Jurkat, Clone E6-1 (cell line): Measurements from ENCODE around the gene EGFLAM.

Experiments used
- DNase-seq: peaks from one replicate; pipeline ENCODE4 v3.0.0-alpha.2; 2011; ENCODE audit warnings: low read depth, low spot score
- H3K4me3 ChIP-seq: 2 replicates; pipeline ENCODE4 v1.5.1; 2011; ENCODE audit warnings: mild to moderate bottlenecking, low read length, control low read depth, moderate library complexity

EGFLAM gene

DNA sequence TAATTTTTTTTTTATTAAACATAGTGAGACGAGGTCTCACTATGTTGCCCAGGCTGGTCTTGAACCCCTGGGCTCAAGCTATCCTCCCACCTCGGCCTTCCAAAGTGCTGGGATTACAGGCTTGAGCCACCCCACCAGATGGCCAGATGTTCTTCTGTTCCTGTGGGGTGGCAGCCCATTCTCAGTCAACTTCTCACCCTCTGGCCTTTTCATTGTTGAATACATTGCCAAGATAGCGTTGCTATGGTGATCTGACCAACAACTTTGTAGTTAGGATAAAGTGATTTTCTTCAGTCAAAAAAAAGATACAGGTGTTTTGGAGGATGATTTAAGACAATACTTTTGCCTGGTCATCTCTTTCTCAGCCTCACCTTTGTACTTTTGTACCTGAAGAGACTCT is 109.1 kb downstream of the EGFLAM start:
- DNase-seq = no peak

GRCh38 chr5:38367966-38368365 is 109.6 kb downstream of the EGFLAM start:
- H3K4me3 ChIP-seq = no peak overlapping the region
- DNase-seq = peak; percentile 58

More for the DNA sequence above, 109.1 kb downstream of the EGFLAM start:
- no peak overlapping the region for H3K4me3 ChIP-seq

DNA sequence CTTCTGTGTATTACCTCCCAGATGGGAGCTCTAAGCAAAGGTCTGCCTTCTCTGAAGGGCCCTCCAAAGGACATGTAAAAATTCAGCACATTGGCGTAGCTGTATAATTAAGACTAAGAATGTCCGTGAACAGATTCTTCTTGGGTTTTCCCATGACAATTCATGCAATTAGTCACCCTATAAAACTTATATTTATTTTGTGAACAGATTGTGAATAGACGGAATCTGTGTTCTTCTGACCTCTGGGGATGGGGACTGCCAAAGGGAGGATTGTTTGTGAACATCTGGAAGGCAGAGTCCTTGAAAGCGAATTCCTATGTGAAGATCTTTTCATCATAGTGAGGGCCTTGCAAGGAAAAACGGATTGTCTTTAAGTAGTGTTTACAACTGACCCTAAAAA is 111.3 kb downstream of the EGFLAM start:
- DNase-seq = no peak
- no peak overlapping the region for H3K4me3 ChIP-seq

- DNase-seq = no peak
- H3K4me3 ChIP-seq = no peak overlapping the region
These were observed 112.2 kb downstream of the EGFLAM start for GRCh38 chr5:38370358-38371100.

- H3K4me3 ChIP-seq = no peak overlapping the region
- no peak for DNase-seq
These were observed 113.2 kb downstream of the EGFLAM start for GRCh38 chr5:38371596-38371995.

DNA sequence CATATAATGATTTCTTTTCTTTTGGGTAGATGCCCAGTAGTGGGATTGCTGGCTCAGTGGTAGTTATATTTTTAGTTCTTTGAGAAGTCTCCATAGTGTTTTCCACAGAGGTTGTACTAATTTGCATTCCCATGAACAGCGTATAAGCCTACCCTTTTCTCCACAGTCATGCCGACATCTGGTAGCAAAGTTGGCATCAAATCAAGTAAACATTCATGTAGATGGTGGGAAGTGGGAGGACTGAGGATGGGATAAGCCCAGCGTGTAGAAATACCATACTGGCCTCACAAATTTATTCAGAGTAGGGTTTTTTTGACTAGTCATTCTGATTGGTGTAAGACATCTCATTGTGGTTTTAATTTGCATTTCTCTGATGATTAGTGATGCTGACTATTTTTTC is 115.4 kb downstream of the EGFLAM start:
- DNase-seq = no peak
- no peak overlapping the region for H3K4me3 ChIP-seq

GRCh38 chr5:38375423-38375822 is 117.1 kb downstream of the EGFLAM start:
- no peak overlapping the region for H3K4me3 ChIP-seq
- no peak for DNase-seq

DNA sequence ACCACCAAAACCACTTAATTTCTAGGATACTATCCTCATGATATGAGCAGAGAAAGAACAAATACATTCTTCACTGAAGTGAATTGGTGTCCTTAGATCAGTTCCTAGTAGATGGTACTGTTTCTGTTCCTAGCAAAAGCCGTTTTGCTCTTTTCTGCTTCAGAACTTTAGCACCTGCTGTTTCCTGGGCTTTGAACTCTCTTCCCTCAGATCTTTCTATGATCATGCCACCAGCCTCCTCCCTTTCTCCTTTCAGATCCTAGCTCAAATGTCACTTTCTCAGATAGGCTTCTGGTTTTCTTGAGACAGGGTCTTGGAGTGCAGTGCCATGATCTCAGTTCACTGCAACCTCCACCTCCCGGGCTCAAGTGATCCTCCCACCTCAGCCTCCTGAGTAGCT is 118.0 kb downstream of the EGFLAM start:
- DNase-seq = peak; percentile 95
- H3K4me3 ChIP-seq = no peak overlapping the region

DNA sequence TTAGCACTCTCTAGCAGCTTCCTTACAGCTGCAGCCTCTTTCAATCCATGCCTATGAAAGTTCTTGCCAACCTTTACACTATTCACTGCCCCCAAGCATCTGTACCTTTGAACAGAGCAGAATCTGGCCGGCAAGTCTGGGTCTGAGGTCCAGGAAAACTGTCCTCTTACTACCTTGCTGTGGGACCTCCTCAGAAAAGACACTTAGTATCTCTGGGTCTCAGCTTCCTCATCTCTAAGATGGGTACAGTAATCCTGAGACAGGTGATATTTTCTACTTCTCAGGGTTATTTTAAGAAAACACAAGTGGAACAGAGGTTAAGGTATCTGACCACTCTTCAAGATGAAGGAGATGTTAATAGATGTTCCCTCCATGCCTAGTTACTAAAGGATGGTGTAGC is 120.2 kb downstream of the EGFLAM start:
- H3K4me3 ChIP-seq = no peak overlapping the region
- DNase-seq = no peak

- DNase-seq = peak; percentile 76
- peak overlapping the region; percentile 9; the same call in 1 of the 2 replicates for H3K4me3 ChIP-seq
These were observed 121.1 kb downstream of the EGFLAM start for GRCh38 chr5:38379350-38379937.

DNA sequence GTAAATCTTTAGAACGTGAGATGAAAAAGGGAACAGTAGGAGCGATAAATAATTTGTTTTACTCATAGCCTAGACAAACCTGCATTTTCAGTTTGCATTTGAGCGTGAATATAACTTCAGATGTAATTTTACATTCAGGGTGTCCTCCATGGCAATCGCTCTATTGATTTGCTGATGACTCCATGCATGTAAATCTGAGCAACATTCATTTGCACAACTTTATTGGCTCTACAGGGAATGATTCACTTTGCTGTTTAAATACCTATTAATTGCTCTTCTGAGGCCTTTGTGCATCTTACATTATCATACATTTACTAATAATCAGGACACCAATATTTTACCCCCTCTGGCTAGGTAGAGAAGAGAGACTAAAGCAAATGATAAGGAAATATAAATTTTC is 122.2 kb downstream of the EGFLAM start:
- H3K4me3 ChIP-seq = no peak overlapping the region

GRCh38 chr5:38381361-38381760 is 123.0 kb downstream of the EGFLAM start:
- no peak overlapping the region for H3K4me3 ChIP-seq
- no peak for DNase-seq

More for the DNA sequence above, 122.2 kb downstream of the EGFLAM start:
- no peak for DNase-seq

DNA sequence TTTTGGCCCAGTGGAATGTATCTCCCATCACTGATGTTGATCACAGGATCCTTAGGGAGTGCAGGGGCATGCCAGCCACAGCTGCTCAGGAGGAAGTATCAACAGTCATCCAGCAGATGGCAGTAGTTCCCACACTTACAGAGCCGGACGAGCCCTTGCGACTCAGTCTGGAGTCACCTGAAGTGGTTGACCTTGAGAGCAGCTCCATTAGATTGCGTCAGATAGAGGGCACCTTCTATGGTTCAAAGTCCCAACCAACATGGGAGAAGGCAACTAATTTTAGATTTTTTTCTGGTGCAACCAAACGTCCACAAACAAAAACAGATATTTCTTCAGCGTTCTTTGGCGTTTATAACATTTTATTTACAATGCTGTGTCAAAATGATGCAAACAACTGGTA is 124.5 kb downstream of the EGFLAM start:
- H3K4me3 ChIP-seq = no peak overlapping the region
- DNase-seq = peak; percentile 65

DNA sequence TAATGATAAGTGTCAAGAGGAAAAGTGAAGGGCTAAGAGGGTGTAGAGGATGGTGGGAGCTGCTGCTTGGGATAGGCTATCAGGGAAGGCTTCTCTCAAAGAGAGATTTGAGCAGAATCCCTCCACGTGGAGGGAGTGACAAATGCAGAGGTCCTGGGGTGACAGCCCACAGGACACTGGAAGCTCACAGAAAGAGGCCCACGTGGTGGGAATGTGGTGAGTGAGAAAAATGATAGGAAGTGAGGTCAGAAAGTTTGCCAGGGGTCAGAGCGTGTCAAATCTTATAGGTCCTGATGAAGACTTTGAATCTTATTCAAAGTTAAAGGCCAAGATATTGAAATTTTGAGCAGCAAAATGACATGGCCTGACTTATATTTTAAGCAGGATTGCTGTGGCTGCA is 125.3 kb downstream of the EGFLAM start:
- no peak overlapping the region for H3K4me3 ChIP-seq
- no peak for DNase-seq

DNA sequence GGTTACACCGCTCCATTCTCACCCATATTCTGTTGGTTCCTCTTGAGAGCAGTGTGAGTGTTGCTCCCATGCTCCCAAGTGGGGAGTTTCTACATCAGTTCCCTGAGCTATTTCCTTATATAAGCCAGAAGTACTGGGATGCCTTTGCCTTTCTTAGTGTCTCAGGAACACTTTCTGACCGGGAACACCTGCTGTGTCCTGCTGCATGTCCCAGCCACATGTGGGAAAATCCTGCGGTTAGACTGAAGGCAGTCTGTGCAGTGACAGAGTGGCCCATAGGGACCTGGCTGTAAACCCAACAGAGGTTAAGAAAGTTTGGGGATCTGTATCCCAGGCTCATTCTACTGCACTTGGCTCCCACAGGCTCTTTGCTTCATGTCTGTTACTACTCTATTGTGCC is 126.0 kb downstream of the EGFLAM start:
- no peak overlapping the region for H3K4me3 ChIP-seq
- DNase-seq = no peak

GRCh38 chr5:38387161-38387560 is 128.8 kb downstream of the EGFLAM start:
- H3K4me3 ChIP-seq = no peak overlapping the region
- no peak for DNase-seq

DNA sequence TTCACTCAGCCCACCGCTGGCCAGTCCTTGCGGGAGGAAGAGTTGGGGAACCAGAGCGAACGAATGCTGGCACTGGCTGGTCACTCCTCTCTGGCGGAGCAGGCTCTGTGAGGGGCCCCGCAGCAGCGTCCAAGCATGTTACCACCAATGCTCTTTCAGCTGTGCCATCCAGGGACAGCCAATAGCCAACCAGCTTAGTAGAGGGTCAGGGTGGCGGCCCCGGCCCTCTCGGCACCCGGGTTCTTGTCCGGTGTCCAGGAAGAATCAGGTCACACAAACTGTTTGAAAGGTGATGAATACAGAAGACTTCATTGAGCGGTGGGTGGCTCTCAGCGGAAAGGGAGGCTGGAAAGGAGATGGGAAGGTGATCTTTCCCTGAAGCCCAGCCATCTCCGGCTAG is 135.3 kb downstream of the EGFLAM start:
- no peak overlapping the region for H3K4me3 ChIP-seq
- no peak for DNase-seq

DNA sequence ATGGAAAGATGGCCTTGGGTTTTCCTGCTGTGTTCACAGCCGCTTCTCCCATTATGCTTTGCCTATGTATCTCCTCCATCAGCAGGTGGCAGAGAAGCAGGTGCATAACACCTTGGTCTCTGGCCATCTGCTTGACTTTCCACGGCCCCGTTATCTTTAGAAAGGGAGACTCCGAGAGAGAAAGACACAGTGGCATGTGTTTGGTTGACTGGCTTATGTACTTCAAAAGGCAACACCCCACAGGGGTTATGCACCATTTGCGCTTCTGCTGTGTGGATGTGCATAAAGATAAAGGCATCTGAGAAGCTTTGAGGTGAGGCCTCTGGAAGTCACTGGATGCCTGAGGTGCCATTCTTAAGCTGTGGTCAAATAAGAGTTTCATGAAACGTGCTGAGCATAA is 138.4 kb downstream of the EGFLAM start:
- DNase-seq = peak; percentile 64
- no peak overlapping the region for H3K4me3 ChIP-seq

- H3K4me3 ChIP-seq = no peak overlapping the region
- no peak for DNase-seq
These were observed 142.0 kb downstream of the EGFLAM start for GRCh38 chr5:38400365-38400764.

DNA sequence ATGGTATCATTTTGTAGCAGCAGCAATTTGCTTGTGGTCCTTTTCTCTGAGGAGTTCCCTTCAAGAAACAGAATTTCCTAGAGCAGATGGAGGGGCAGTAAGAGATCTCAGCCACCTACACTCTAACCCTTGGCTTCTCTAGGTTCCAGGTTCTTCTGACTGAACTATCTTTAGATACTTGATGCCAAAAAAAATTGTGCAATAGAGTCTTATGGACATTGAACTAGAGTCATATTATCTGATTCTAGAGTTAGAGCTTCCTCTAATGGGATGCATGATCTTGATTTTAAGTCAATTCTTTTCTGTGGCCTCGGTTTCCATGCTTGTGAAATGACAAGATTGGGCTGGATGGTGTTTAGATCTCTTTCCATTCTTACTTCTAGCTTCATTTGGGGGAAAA is 142.8 kb downstream of the EGFLAM start:
- no peak overlapping the region for H3K4me3 ChIP-seq
- DNase-seq = no peak

GRCh38 chr5:38403406-38403805 is 145.0 kb downstream of the EGFLAM start:
- DNase-seq = no peak
- no peak overlapping the region for H3K4me3 ChIP-seq
